GM21390 (cell line): ENCODE data around the gene P2RY8.
"Not testable (repeated sequence)": the region's sequence is repeated elsewhere in the genome, so short reads cannot be mapped to it uniquely, and the experiment has no call there.

Experiments used
- ATAC-seq: cut with Tn5 transposase; IDR thresholded peaks from one replicate; pipeline ENCODE4 v1.9.1; 2021; ENCODE audit not compliant: unreplicated experiment

Gene P2RY8

GRCh38 chrX:1446984-1447968, 89.7 kb downstream of the P2RY8 start:
- ATAC-seq: not testable (repeated sequence)

- no peak for ATAC-seq
Observed at GRCh38 chrX:1444561-1445500, 92.2 kb downstream of the P2RY8 start.

- no peak for ATAC-seq
Observed at GRCh38 chrX:1443496-1444075, 93.4 kb downstream of the P2RY8 start.

GRCh38 chrX:1442724-1443367, 94.1 kb downstream of the P2RY8 start:
- ATAC-seq: no peak

- no peak for ATAC-seq
Observed at GRCh38 chrX:1442016-1442665, 94.8 kb downstream of the P2RY8 start.

- no peak for ATAC-seq
Observed at GRCh38 chrX:1440506-1440905, 96.5 kb downstream of the P2RY8 start.

GRCh38 chrX:1435241-1435895, 101.6 kb downstream of the P2RY8 start:
- ATAC-seq: no peak

GRCh38 chrX:1434871-1435240, 102.1 kb downstream of the P2RY8 start:
- no peak for ATAC-seq

GRCh38 chrX:1433646-1434357, 103.2 kb downstream of the P2RY8 start:
- no peak for ATAC-seq

GRCh38 chrX:1430451-1430850, 106.5 kb downstream of the P2RY8 start:
- no peak for ATAC-seq

GRCh38 chrX:1427756-1428155, 109.2 kb downstream of the P2RY8 start:
- ATAC-seq: no peak

GRCh38 chrX:1426321-1426720, 110.7 kb downstream of the P2RY8 start:
- not testable (repeated sequence) for ATAC-seq

- no peak for ATAC-seq
Observed at GRCh38 chrX:1425381-1425780, 111.6 kb downstream of the P2RY8 start.

GRCh38 chrX:1424147-1424851, 112.7 kb downstream of the P2RY8 start:
- no peak for ATAC-seq

- no peak for ATAC-seq
Observed at GRCh38 chrX:1423215-1423614, 113.8 kb downstream of the P2RY8 start.

- ATAC-seq: no peak
Observed at GRCh38 chrX:1422135-1422465, 114.9 kb downstream of the P2RY8 start.

- no peak for ATAC-seq
Observed at GRCh38 chrX:1421433-1422134, 115.4 kb downstream of the P2RY8 start.

- ATAC-seq: no peak
Observed at GRCh38 chrX:1420371-1420770, 116.6 kb downstream of the P2RY8 start.
